ENCODE measurements around the gene ZNF133.

DNA sequence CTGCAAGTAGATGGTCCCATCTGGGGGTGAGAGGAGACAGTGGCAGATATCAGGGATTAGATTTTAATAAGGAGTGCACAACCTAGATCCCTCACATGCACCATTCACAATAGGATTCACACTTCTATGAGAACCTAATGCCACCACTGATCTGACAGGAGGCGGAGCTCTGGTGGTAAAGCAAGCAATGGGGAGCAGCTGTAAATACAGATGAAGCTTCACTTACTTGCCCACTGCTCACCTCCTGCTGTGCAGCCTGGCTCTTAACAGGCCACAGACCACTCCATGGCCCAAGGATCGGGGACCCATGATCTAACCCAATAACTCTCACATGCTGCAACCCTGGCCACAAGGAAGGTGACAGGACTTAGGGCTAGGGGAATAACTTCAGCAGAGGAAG is 75.4 kb downstream of the ZNF133 start:
- TF ChIP-seq, protein P1, sequence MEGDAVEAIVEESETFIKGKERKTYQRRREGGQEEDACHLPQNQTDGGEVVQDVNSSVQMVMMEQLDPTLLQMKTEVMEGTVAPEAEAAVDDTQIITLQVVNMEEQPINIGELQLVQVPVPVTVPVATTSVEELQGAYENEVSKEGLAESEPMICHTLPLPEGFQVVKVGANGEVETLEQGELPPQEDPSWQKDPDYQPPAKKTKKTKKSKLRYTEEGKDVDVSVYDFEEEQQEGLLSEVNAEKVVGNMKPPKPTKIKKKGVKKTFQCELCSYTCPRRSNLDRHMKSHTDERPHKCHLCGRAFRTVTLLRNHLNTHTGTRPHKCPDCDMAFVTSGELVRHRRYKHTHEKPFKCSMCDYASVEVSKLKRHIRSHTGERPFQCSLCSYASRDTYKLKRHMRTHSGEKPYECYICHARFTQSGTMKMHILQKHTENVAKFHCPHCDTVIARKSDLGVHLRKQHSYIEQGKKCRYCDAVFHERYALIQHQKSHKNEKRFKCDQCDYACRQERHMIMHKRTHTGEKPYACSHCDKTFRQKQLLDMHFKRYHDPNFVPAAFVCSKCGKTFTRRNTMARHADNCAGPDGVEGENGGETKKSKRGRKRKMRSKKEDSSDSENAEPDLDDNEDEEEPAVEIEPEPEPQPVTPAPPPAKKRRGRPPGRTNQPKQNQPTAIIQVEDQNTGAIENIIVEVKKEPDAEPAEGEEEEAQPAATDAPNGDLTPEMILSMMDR (tag by site-specific recombination; IDR thresholded peaks at IDR 0.05) = no peak
- TF ChIP-seq KLF1 (tag by site-specific recombination; IDR thresholded peaks at IDR 0.05) = no peak
- TF ChIP-seq, protein P2, sequence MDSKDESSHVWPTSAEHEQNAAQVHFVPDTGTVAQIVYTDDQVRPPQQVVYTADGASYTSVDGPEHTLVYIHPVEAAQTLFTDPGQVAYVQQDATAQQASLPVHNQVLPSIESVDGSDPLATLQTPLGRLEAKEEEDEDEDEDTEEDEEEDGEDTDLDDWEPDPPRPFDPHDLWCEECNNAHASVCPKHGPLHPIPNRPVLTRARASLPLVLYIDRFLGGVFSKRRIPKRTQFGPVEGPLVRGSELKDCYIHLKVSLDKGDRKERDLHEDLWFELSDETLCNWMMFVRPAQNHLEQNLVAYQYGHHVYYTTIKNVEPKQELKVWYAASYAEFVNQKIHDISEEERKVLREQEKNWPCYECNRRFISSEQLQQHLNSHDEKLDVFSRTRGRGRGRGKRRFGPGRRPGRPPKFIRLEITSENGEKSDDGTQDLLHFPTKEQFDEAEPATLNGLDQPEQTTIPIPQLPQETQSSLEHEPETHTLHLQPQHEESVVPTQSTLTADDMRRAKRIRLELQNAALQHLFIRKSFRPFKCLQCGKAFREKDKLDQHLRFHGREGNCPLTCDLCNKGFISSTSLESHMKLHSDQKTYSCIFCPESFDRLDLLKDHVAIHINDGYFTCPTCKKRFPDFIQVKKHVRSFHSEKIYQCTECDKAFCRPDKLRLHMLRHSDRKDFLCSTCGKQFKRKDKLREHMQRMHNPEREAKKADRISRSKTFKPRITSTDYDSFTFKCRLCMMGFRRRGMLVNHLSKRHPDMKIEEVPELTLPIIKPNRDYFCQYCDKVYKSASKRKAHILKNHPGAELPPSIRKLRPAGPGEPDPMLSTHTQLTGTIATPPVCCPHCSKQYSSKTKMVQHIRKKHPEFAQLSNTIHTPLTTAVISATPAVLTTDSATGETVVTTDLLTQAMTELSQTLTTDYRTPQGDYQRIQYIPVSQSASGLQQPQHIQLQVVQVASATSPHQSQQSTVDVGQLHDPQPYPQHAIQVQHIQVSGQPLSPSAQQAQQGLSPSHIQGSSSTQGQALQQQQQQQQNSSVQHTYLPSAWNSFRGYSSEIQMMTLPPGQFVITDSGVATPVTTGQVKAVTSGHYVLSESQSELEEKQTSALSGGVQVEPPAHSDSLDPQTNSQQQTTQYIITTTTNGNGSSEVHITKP (tag by site-specific recombination; IDR thresholded peaks at IDR 0.05) = no peak
- TF ChIP-seq MYNN (tag by site-specific recombination; IDR thresholded peaks at IDR 0.05; ENCODE audit: borderline replicate concordance) = no peak
- TF ChIP-seq, protein P3, sequence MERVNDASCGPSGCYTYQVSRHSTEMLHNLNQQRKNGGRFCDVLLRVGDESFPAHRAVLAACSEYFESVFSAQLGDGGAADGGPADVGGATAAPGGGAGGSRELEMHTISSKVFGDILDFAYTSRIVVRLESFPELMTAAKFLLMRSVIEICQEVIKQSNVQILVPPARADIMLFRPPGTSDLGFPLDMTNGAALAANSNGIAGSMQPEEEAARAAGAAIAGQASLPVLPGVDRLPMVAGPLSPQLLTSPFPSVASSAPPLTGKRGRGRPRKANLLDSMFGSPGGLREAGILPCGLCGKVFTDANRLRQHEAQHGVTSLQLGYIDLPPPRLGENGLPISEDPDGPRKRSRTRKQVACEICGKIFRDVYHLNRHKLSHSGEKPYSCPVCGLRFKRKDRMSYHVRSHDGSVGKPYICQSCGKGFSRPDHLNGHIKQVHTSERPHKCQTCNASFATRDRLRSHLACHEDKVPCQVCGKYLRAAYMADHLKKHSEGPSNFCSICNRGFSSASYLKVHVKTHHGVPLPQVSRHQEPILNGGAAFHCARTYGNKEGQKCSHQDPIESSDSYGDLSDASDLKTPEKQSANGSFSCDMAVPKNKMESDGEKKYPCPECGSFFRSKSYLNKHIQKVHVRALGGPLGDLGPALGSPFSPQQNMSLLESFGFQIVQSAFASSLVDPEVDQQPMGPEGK (tag by site-specific recombination; IDR thresholded peaks at IDR 0.05) = no peak
- TF ChIP-seq OVOL3 (tag by site-specific recombination; IDR thresholded peaks at IDR 0.05) = no peak
- TF ChIP-seq, protein P4, sequence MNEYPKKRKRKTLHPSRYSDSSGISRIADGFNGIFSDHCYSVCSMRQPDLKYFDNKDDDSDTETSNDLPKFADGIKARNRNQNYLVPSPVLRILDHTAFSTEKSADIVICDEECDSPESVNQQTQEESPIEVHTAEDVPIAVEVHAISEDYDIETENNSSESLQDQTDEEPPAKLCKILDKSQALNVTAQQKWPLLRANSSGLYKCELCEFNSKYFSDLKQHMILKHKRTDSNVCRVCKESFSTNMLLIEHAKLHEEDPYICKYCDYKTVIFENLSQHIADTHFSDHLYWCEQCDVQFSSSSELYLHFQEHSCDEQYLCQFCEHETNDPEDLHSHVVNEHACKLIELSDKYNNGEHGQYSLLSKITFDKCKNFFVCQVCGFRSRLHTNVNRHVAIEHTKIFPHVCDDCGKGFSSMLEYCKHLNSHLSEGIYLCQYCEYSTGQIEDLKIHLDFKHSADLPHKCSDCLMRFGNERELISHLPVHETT (tag by site-specific recombination; IDR thresholded peaks at IDR 0.05) = no peak
- TF ChIP-seq ZNF140 (tag by site-specific recombination; IDR thresholded peaks at IDR 0.05) = no peak
- no peak for TF ChIP-seq ZNF10 (tag by site-specific recombination; IDR thresholded peaks at IDR 0.05)
- no peak for TF ChIP-seq ZNF837 (tag by site-specific recombination; IDR thresholded peaks at IDR 0.05)
- TF ChIP-seq SETDB1 (IDR thresholded peaks at IDR 0.05; ENCODE audit: insufficient read length, low read length) = no peak

All from HEK293 (cell line).